ENCODE results near the gene ZNF438.

- no peak for TF ChIP-seq POLR2A (IDR thresholded peaks at IDR 0.05; ENCODE audit: low read depth, low read length)
- TF ChIP-seq CTCF (conservative IDR thresholded peaks at IDR 0.05; ENCODE audit: low read depth, low read length): no peak
- no peak for TF ChIP-seq RCOR1 (IDR thresholded peaks at IDR 0.05; ENCODE audit: insufficient replicate concordance, low read length)
Observed at GRCh38 chr10:31071232-31072005, 39.8 kb upstream of the ZNF438 start.
